Skin epidermis (tissue), 12 donors: ENCODE results near the gene SMIM5.

Source experiments
- H3K27ac ChIP-seq, 21 experiments: fragments of 200-600 bp; sonication (generic) in 11 of 21; one replicate each; pipeline ENCODE4 v1.5.0; 2020; ENCODE audit warnings: mild to moderate bottlenecking in 3 of 21, inconsistent platforms in 2 of 21, moderate library complexity in 2 of 21
- H3K4me3 ChIP-seq, 7 experiments: fragments of 200-600 bp; sonication (generic) in 2 of 7; one replicate each; pipeline ENCODE4 v1.5.0; 2020; ENCODE audit warnings: inconsistent platforms in 2 of 7, mild to moderate bottlenecking in 2 of 7, moderate library complexity in 1 of 7

The SMIM5 gene

GRCh38 chr17:75650874-75651273 is 17.6 kb downstream of the SMIM5 start:
- no peak overlapping the region for H3K27ac ChIP-seq
- H3K4me3 ChIP-seq: no peak overlapping the region

GRCh38 chr17:75652341-75652740 is 19.1 kb downstream of the SMIM5 start:
- Histone ChIP-seq H3K4me3 (no peak overlapping the region), H3K27ac (peak overlapping the region in 1 of 21 experiments; percentile 37)

DNA sequence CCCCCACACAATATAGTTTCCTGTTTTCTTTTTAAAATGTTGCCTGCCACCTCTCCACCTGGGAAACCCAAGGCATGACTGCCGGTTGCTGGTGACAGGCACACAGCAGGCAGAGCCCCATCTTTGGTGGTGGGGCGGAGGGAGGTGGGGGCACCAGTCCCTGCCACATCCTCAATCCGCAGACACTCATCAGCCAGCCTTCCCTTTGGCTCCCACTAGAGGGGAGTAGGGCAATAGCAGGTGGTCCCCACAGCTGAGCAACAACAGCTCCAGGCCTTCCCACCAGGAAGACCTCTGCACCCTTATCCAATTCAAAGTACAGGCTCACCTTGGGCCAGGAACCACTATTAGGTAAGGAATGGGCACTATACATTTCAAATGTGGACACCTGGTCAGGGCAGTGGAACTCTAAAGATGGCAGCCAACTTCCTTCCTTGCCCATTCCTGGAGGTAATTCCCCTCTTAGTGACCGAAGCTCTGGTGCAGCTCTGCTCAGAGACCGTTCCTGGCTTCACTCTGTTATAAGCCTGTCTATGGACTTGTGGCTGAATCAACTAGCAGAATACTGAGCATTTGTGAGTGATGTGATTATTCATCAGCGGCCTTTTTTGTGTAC is 19.8 kb downstream of the SMIM5 start:
- Histone ChIP-seq H3K4me3 (no peak overlapping the region), H3K27ac (no peak overlapping the region)

DNA sequence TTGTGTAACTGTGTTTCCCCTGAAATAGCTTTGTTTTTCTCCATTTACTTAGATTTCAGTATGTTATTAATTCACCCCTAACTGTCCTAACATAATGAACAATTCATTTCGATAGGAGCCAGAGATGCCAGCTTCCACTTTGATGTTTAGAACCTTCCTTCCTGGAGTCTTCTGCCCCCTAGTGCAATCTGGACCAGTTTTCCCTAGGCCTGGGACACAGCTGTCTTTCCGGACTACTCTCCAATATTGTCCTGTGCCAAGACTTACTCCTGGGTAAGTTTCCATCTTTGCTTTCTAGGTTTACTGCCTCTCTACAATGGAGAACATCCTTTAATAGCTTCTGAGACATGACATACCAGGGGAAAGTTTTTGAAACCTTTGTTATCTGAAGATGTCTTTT is 20.9 kb downstream of the SMIM5 start:
- H3K27ac ChIP-seq: no peak overlapping the region

DNA sequence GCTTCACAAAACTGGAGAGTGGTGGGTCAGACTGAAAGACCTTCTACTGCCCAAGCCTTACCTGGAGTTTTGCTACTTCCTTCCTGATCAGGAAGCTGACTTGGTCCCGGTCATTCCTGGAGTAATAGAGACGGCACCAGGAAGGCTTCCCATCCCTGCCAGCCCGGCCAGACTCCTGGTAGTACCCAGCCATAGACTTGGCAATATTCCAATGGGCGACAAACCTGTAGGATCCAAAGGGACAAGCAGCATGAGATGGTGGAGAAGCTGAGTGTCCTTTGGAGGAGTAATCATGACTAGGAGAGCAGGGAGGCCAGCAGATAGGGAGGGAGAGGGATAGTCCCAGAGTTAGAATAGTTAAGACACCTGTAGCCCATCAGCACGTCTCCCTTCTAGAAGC is 25.0 kb downstream of the SMIM5 start:
- no peak overlapping the region for H3K4me3 ChIP-seq
- no peak overlapping the region for H3K27ac ChIP-seq

More for the DNA sequence above, 20.9 kb downstream of the SMIM5 start:
- H3K4me3 ChIP-seq: no peak overlapping the region

GRCh38 chr17:75661531-75661930 is 28.3 kb downstream of the SMIM5 start:
- peak overlapping the region in 1 of 21 experiments; percentile 10 for H3K27ac ChIP-seq
- no peak overlapping the region for H3K4me3 ChIP-seq

DNA sequence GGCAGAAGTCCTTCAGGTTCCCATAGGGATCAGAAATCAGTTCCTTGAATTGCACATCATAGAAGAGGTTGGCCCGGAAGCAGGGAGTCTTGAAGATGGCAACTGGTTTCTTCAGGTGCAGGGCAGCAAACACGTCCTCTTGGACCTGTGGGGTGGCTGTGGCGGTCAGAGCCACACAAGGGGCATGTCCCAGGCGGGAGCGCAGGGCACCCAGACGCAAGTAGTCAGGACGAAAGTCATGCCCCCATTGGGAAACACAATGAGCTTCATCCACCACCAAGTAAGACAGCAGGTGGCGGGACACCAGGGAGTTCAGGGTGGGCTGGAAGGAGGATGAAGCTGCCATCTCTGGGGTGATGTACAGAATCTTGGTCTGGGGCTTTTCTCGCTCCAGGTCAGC is 29.3 kb downstream of the SMIM5 start:
- no peak overlapping the region for H3K27ac ChIP-seq
- no peak overlapping the region for H3K4me3 ChIP-seq

DNA sequence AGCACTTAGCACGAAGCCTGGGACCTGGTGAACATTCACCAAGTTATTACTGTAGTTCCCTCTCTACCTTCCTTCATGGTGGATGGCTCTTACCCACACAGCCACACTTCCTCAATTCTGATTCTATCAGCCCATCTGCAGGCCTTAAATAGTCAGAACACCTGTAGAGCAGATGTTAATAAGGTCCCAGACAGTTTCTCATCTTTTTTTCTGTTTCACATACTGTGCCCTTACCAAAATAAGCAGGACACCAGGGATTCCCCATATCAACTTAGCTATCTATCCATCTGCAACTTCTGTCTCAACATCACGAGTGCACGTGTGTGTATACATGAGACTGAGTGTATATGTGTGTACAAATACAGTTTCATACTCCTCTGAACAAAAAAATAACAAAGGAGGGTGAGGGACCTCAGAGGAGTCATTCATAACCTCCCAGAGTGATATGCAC is 30.9 kb downstream of the SMIM5 start:
- H3K4me3 ChIP-seq: no peak overlapping the region
- H3K27ac ChIP-seq: no peak overlapping the region

GRCh38 chr17:75665981-75666380 is 32.7 kb downstream of the SMIM5 start:
- peak overlapping the region in 5 of 7 experiments; percentile 62 to 100 (median 97) for H3K4me3 ChIP-seq

GRCh38 chr17:75666959-75667790 is 33.9 kb downstream of the SMIM5 start, which contains the start of the genes RECQL5 and SAP30BP:
TSS of gene RECQL5 (minus strand) at chr17:75667154. CDS start at chr17:75666557, 597 bp downstream.
TSS of gene SAP30BP (plus strand) at chr17:75667338. CDS start at chr17:75667373, 35 bp downstream.
- Histone ChIP-seq H3K4me3 (peak within 1 kb of the TSS; percentile 62 to 100 (median 97)), H3K27ac (peak within 1 kb of the TSS; percentile 34 to 97 (median 87))

More at GRCh38 chr17:75665981-75666380, 32.7 kb downstream of the SMIM5 start:
- peak overlapping the region in 1 of 21 experiments; percentile 96 for H3K27ac ChIP-seq

GRCh38 chr17:75667825-75668224 is 34.6 kb downstream of the SMIM5 start:
- peak overlapping the region in 18 of 21 experiments; percentile 77 to 97 (median 88) for H3K27ac ChIP-seq
- peak overlapping the region; percentile 62 to 100 (median 97) for H3K4me3 ChIP-seq

DNA sequence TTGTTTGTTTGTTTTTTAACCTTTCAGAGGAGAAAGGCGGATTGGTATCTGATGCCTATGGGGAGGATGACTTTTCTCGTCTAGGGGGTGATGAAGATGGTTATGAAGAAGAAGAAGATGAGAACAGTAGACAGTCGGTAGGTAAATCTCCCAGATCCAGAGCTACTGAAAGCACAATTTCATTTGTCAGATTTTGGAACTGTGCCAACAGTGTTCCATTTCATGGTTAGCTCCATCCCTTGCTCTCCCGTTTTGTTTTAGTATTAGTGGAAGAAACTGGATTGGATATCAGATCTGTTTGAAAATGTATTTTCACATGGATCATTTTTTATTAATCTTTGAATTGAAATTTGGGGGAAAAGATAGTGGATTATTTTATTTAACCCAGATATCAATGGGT is 35.3 kb downstream of the SMIM5 start:
- peak overlapping the region in 2 of 21 experiments; percentile 49 to 96 for H3K27ac ChIP-seq
- peak overlapping the region in 5 of 7 experiments; percentile 62 to 100 (median 97) for H3K4me3 ChIP-seq

GRCh38 chr17:75670868-75671267 is 37.6 kb downstream of the SMIM5 start:
- H3K27ac ChIP-seq: no peak overlapping the region
- H3K4me3 ChIP-seq: no peak overlapping the region

DNA sequence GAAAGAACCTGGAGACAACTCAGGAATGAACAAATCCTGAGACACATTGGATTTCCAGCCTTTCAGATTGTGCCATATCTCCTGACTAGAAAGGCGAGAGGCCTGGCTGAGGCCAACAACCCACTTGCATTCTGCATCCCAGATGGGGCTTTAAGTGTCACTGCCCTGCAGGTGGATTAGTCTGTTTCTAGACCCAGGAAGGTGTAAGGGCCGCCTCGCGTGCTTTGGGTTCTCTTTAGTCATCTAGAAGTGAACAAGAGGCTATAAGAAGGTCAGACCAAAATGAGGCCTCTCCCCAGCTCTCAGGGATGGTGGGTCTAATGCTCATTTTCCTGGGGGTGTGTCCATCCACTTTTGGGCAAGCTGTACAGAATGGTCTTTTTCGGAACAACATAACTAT is 38.8 kb downstream of the SMIM5 start:
- Histone ChIP-seq H3K27ac (no peak overlapping the region), H3K4me3 (no peak overlapping the region)

- no peak overlapping the region for H3K27ac ChIP-seq
- no peak overlapping the region for H3K4me3 ChIP-seq
These were observed 40.3 kb downstream of the SMIM5 start for GRCh38 chr17:75673487-75673886.

- H3K4me3 ChIP-seq: no peak overlapping the region
These were observed 43.2 kb downstream of the SMIM5 start for GRCh38 chr17:75676461-75676860.

DNA sequence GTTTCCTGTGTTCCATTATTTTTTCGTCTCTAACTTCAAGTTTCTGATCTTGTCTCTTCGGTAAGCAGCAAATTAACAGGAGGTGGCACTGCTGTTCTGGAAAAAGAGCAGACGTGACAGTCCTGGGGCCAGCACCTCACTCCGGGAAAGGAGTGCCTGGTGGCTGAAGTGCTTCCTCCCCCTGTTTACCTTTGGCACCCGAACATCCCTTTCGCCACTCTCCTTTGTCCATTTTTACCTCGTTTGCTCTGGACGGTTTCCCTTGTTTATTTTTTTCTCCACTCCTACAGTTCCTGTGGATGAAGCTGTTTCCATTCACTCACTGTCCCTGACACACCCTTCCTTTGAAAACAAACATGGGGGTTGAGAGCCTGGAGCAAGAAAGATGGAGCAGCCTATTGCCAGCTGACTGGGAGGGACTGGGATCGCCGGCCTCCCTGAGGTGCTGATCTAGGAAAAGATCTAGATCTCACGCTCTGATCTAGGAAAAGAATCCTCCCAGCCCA is 46.5 kb downstream of the SMIM5 start:
- H3K27ac ChIP-seq: peak overlapping the region in 15 of 21 experiments; percentile 5 to 82 (median 58)

More at GRCh38 chr17:75676461-75676860, 43.2 kb downstream of the SMIM5 start:
- peak overlapping the region in 1 of 21 experiments; percentile 13 for H3K27ac ChIP-seq

DNA sequence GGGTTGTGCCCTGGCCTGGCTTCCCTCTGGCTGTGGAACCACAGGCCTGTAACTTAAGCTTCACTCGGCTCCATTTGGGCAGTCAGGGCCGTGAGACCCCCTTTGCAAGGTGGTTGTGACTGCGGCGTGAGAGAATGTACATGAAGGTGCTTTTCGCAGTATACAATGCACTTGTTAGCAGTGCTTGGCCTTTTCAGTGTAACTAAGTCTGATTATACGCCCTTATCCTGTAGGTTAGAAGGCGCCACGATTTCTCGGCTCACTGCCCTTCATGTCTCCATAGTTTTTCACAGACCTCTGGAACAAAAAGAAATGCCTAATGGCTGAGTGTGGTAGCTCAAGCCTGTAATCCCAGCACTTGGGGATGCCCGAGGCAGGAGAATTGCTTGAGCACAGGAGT is 47.2 kb downstream of the SMIM5 start:
- Histone ChIP-seq H3K4me3 (no peak overlapping the region), H3K27ac (peak overlapping the region in 18 of 21 experiments; percentile 4 to 82 (median 50))

More for the DNA sequence above, 46.5 kb downstream of the SMIM5 start:
- H3K4me3 ChIP-seq: no peak overlapping the region

DNA sequence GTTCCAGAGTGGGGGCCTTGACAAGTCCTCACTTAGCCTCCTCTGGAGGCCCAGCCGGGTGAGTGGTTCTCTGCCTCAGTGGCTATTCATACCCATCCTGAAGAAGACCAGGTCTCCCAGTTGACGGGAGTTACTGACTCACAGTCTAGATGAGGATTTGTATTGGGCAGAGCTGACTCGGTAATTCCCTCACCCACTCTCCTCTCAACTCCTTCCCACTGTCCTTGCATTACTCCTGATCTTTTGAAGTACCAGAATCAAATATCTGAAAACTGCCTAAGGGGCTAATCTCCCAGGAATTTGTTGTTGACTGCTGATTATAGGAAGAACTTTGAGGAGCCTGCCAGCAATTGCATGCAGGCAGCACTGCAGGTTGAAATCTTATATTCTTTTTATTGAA is 48.1 kb downstream of the SMIM5 start:
- Histone ChIP-seq H3K4me3 (no peak overlapping the region), H3K27ac (peak overlapping the region in 15 of 21 experiments; percentile 4 to 82 (median 58))

- no peak overlapping the region for H3K4me3 ChIP-seq
- H3K27ac ChIP-seq: peak overlapping the region in 17 of 21 experiments; percentile 4 to 91 (median 84)
These were observed 50.3 kb downstream of the SMIM5 start for GRCh38 chr17:75683583-75683982.
